ENCODE data around the gene CREB3L2. TPM values are rescaled to one million over a fixed set of nuclear protein-coding genes. Genes with fewer than 3 reads are reported as not detected.

The CREB3L2 gene
- total and polyA plus RNA-seq, 4 experiments from 2014 or later, result 6.8 to 41.3 (median 28.3) TPM

DNA sequence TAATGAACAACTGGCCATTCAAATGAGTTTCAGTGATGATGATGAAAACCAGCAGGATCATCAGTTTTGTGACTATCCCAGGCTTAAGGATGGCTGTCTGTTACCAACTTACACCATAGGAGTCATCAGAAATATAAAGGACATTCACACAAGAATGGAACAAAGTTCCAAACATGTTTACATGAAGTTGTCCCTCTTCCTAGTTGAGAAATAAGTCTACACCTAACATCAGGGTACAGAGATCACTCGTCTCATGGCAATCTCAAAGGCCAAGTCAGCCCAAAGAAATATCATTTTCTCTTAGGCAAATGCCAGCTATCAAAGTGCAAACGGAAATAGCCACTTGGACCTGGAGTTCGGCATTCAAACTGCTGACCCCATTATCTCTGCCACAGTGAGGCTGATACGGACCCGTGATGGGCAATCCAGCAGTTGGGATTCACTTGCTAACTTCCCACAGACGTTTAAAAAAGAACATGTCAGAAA, 53.0 kb downstream of the CREB3L2 start:
- peaks cover 12 to 48% (median 30%) of the 10 kb centered on the region in 4 donors for H3K4me1 Mint-ChIP-seq
- no peak overlapping the region for H3K4me3 Mint-ChIP-seq
- DNase-seq, result no peak
- H3K36me3 Mint-ChIP-seq, result peaks cover 3 to 8% of the 10 kb centered on the region in 2 donors
- POLR2A ChIA-PET (ENCODE audit: partially characterized antibody), result no interaction called here
- CTCF ChIA-PET (ENCODE audit: partially characterized antibody), result no interaction called here
- H3K27ac ChIP-seq (ENCODE audit: low read depth, low read length), result no peak overlapping the region
- no peaks in the 10 kb centered on the region for H3K36me3 ChIP-seq (ENCODE audit: insufficient read depth, low read length)
- no peaks in the 10 kb centered on the region for H3K27me3 ChIP-seq (ENCODE audit: insufficient read depth, low read length)
- no peaks in the 10 kb centered on the region for H3K27me3 Mint-ChIP-seq
- peaks cover 10% of the 10 kb centered on the region for H3K4me1 ChIP-seq (ENCODE audit: insufficient read depth, low read length)
- no peaks in the 10 kb centered on the region for H3K9me3 Mint-ChIP-seq
- no peak overlapping the region for H3K4me3 ChIP-seq (ENCODE audit: low read length in 2 of 2)
- H3K9me3 ChIP-seq (ENCODE audit: control insufficient read depth in 1 of 2, low read length in 2 of 2), result no peaks in the 10 kb centered on the region
- intact Hi-C loops (cut with micrococcal nuclease), result no loop called here
- H3K27ac Mint-ChIP-seq, result no peak overlapping the region

DNA sequence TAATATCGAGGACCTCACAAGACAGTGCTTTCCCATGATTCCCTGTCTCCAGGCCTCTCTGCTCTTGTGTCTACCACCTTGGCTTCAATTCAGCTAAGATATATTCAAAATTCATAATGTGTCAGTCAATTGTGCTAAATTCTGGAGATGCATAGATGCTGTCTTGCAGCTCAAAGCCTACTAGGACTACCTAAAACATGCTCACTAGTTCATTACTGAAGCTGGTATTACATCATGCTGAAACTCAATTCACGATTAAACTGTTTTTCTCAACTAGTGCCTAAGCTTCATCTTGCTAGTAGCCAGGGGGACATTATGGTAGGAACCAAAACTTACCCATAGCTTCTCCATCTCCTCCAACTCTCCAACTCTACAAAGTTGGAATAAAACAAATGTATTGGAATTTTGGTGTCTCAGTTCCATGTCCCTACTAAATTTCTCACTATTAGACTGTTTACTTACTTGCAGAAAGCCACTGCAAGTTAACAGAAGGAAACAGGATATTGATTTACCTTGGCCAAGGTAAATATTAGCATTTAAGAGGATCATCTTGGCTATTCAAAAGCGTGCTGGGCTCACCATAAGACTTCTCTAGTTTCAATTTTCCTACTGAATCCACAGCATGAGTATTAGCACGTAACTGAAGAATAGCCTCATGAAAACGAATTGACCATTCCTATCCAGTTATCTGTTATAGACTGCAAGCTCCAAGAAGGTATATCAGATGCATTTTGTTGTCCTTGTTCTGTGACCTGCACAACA, 53.6 kb downstream of the CREB3L2 start:
- Histone ChIP-seq H3K4me3 (ENCODE audit: low read length in 2 of 2) (no peak overlapping the region), H3K27ac (ENCODE audit: low read depth, low read length) (no peak overlapping the region), H3K4me1 (ENCODE audit: insufficient read depth, low read length) (peaks cover 10% of the 10 kb centered on the region), H3K9me3 (ENCODE audit: control insufficient read depth in 1 of 2, low read length in 2 of 2) (no peaks in the 10 kb centered on the region), H3K27me3 (ENCODE audit: insufficient read depth, low read length) (no peaks in the 10 kb centered on the region), H3K36me3 (ENCODE audit: insufficient read depth, low read length) (no peaks in the 10 kb centered on the region)
- ChIA-PET CTCF (ENCODE audit: partially characterized antibody) (interaction anchor here (1.0 kb wide), 1 partner anchor 51 kb away, joined by 3 read pairs; no protein-coding TSS in a partner anchor), POLR2A (ENCODE audit: partially characterized antibody) (no interaction called here)
- intact Hi-C loops (cut with micrococcal nuclease), result no loop called here
- peaks cover 12 to 45% (median 28%) of the 10 kb centered on the region in 4 donors for H3K4me1 Mint-ChIP-seq
- no peak for DNase-seq
- H3K9me3 Mint-ChIP-seq, result no peaks in the 10 kb centered on the region
- H3K27me3 Mint-ChIP-seq, result no peaks in the 10 kb centered on the region
- H3K36me3 Mint-ChIP-seq, result peaks cover 3 to 6% of the 10 kb centered on the region in 2 donors
- H3K27ac Mint-ChIP-seq, result peak overlapping the region in 2 of 7 donors; percentile 19 to 37
- no peak overlapping the region for H3K4me3 Mint-ChIP-seq

DNA sequence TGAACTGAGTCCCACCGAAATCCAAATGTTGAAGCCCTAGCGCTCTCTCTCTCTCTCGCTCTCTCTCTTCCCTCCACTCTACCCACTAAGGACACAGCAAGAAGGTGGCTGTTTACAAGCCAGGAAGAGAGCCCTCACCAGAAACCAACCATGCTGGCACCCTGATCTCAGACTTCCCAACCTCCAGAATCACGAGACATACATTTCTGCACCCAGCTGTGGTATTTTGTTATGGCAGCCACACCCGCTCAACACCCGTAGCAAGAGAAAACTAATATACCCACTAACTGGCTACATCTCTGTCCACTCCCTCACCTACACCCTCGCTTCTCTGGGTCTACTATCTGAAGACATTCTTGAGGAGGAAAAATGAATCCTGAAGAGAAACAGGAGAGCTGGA, 54.8 kb downstream of the CREB3L2 start:
- Mint-ChIP-seq H3K27ac (peak overlapping the region in 1 of 7 donors; percentile 53), H3K36me3 (peaks cover 3 to 4% of the 10 kb centered on the region in 2 donors)

DNA sequence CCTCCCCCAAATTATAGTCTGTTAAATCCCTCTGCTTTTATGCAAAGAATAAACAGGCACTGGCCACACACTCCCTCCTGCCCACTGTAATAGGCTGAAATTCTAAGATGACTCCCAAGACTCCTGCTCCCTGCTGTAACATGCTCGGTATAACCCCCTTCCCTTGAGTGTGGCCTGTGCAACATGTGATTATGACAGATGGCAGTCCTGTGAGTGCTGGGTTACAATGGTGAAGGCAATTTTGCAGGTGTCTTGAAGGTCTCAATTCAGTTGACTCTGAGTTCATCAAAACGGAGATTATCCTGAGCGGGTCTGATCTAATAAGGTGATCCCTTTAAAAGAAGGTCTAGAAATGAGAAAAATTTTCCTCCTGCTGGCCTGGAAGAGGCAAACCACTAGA, 55.9 kb downstream of the CREB3L2 start:
- Histone ChIP-seq H3K9me3 (ENCODE audit: control insufficient read depth in 1 of 2, low read length in 2 of 2) (no peaks in the 10 kb centered on the region), H3K4me3 (ENCODE audit: low read length in 2 of 2) (no peak overlapping the region), H3K27me3 (ENCODE audit: insufficient read depth, low read length) (no peaks in the 10 kb centered on the region), H3K4me1 (ENCODE audit: insufficient read depth, low read length) (peaks cover 10% of the 10 kb centered on the region), H3K27ac (ENCODE audit: low read depth, low read length) (no peak overlapping the region), H3K36me3 (ENCODE audit: insufficient read depth, low read length) (no peaks in the 10 kb centered on the region)
- ChIA-PET CTCF (ENCODE audit: partially characterized antibody) (interaction anchor here (0.7 kb wide), 1 partner anchor 57 kb away, joined by 3 read pairs; no protein-coding TSS in a partner anchor), POLR2A (ENCODE audit: partially characterized antibody) (interaction anchor here (1.1 kb wide), 1 partner anchor 55 kb away, joined by 3 read pairs; no protein-coding TSS in a partner anchor)
- H3K4me1 Mint-ChIP-seq, result peaks cover 11 to 31% (median 19%) of the 10 kb centered on the region in 4 donors
- no peak overlapping the region for H3K27ac Mint-ChIP-seq
- no peak overlapping the region for H3K4me3 Mint-ChIP-seq
- no peak for DNase-seq
- intact Hi-C loops (cut with micrococcal nuclease), result no loop called here
- no peaks in the 10 kb centered on the region for H3K9me3 Mint-ChIP-seq
- H3K27me3 Mint-ChIP-seq, result no peaks in the 10 kb centered on the region
- H3K36me3 Mint-ChIP-seq, result peaks cover 3 to 8% of the 10 kb centered on the region in 2 donors

More for the DNA sequence above, 54.8 kb downstream of the CREB3L2 start:
- POLR2A ChIA-PET (ENCODE audit: partially characterized antibody), result interaction anchor here (1.1 kb wide), 1 partner anchor 54 kb away, joined by 3 read pairs; no protein-coding TSS in a partner anchor
- no peak overlapping the region for H3K4me3 ChIP-seq (ENCODE audit: low read length in 2 of 2)
- no peak overlapping the region for H3K27ac ChIP-seq (ENCODE audit: low read depth, low read length)
- H3K36me3 ChIP-seq (ENCODE audit: insufficient read depth, low read length), result no peaks in the 10 kb centered on the region
- H3K4me3 Mint-ChIP-seq, result no peak overlapping the region
- H3K27me3 ChIP-seq (ENCODE audit: insufficient read depth, low read length), result no peaks in the 10 kb centered on the region
- intact Hi-C loops (cut with micrococcal nuclease), result no loop called here
- H3K4me1 Mint-ChIP-seq, result peaks cover 11 to 37% (median 23%) of the 10 kb centered on the region in 4 donors
- H3K9me3 Mint-ChIP-seq, result no peaks in the 10 kb centered on the region
- H3K4me1 ChIP-seq (ENCODE audit: insufficient read depth, low read length), result peaks cover 10% of the 10 kb centered on the region
- no peak for DNase-seq
- H3K9me3 ChIP-seq (ENCODE audit: control insufficient read depth in 1 of 2, low read length in 2 of 2), result no peaks in the 10 kb centered on the region
- CTCF ChIA-PET (ENCODE audit: partially characterized antibody), result no interaction called here
- no peaks in the 10 kb centered on the region for H3K27me3 Mint-ChIP-seq

DNA sequence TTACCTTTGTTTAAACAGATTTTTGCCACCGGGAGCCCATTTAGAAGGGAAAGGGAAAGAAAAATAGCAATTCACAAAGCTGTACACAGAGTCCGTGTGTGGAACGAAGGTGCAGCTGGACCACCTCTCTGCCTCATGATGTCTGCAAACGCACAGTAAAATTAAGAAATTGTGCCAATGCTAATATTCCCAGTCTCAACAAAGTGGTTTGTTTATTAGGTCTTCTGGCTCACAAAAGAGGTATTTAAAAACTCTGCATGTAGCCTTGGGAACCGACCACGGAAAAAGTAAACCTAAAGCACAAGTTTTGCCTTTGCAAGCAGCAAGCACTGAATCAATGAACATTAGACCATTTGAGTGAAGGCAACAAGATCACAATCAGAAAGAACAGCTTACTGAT, 57.7 kb downstream of the CREB3L2 start:
- Histone ChIP-seq H3K4me3 (ENCODE audit: low read length in 2 of 2) (no peak overlapping the region), H3K9me3 (ENCODE audit: control insufficient read depth in 1 of 2, low read length in 2 of 2) (no peaks in the 10 kb centered on the region), H3K36me3 (ENCODE audit: insufficient read depth, low read length) (no peaks in the 10 kb centered on the region), H3K27me3 (ENCODE audit: insufficient read depth, low read length) (no peaks in the 10 kb centered on the region), H3K27ac (ENCODE audit: low read depth, low read length) (no peak overlapping the region), H3K4me1 (ENCODE audit: insufficient read depth, low read length) (no peaks in the 10 kb centered on the region)
- H3K4me3 Mint-ChIP-seq, result no peak overlapping the region
- no peaks in the 10 kb centered on the region for H3K27me3 Mint-ChIP-seq
- ChIA-PET CTCF (ENCODE audit: partially characterized antibody) (interaction anchor here (1.0 to 1.3 kb wide), 2 partner anchors 40 to 59 kb away, joined by 3 read pairs; no protein-coding TSS in a partner anchor), POLR2A (ENCODE audit: partially characterized antibody) (no interaction called here)
- peaks cover 5 to 14% (median 9%) of the 10 kb centered on the region in 4 donors for H3K4me1 Mint-ChIP-seq
- intact Hi-C loops (cut with micrococcal nuclease), result no loop called here
- peaks cover 3 to 4% of the 10 kb centered on the region in 2 donors for H3K36me3 Mint-ChIP-seq
- no peak for DNase-seq
- H3K27ac Mint-ChIP-seq, result peak overlapping the region in 1 of 7 donors; percentile 9
- H3K9me3 Mint-ChIP-seq, result no peaks in the 10 kb centered on the region

DNA sequence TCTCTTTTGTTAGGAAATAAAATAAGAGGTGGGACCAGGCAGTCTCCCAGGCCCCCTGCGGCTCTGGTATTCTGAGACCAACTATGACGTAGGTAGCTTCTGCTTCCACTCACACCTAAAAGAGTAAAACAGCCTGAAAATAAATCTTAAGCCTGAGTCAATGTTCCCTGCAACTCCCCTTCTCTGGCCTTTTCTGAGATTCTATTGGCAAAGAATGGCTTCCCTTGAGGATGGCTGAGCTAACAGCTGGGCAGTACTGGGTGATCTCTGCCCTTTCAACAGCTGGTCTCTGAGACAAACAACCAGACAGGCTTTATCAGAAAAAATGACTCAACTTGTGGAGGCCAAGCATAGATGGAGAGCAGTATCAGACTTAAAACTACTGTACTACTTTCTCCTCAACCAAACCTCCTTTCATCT, 58.7 kb downstream of the CREB3L2 start:
- no peak for DNase-seq
- peaks cover 5 to 17% (median 10%) of the 10 kb centered on the region in 4 donors for H3K4me1 Mint-ChIP-seq
- no peaks in the 10 kb centered on the region for H3K27me3 Mint-ChIP-seq
- CTCF ChIA-PET (ENCODE audit: partially characterized antibody), result interaction anchor here (1.0 to 1.1 kb wide), 2 partner anchors 41 to 60 kb away, joined by 3 read pairs; no protein-coding TSS in a partner anchor
- peaks cover 3 to 4% of the 10 kb centered on the region in 2 donors for H3K36me3 Mint-ChIP-seq
- Histone ChIP-seq H3K9me3 (ENCODE audit: control insufficient read depth in 1 of 2, low read length in 2 of 2) (no peaks in the 10 kb centered on the region), H3K4me1 (ENCODE audit: insufficient read depth, low read length) (no peaks in the 10 kb centered on the region), H3K4me3 (ENCODE audit: low read length in 2 of 2) (no peak overlapping the region), H3K36me3 (ENCODE audit: insufficient read depth, low read length) (no peaks in the 10 kb centered on the region), H3K27ac (ENCODE audit: low read depth, low read length) (no peak overlapping the region), H3K27me3 (ENCODE audit: insufficient read depth, low read length) (no peaks in the 10 kb centered on the region)
- H3K4me3 Mint-ChIP-seq, result no peak overlapping the region
- no peaks in the 10 kb centered on the region for H3K9me3 Mint-ChIP-seq
- POLR2A ChIA-PET (ENCODE audit: partially characterized antibody), result no interaction called here
- H3K27ac Mint-ChIP-seq, result peak overlapping the region in 2 of 7 donors; percentile 28 to 31
- intact Hi-C loops (cut with micrococcal nuclease), result no loop called here

DNA sequence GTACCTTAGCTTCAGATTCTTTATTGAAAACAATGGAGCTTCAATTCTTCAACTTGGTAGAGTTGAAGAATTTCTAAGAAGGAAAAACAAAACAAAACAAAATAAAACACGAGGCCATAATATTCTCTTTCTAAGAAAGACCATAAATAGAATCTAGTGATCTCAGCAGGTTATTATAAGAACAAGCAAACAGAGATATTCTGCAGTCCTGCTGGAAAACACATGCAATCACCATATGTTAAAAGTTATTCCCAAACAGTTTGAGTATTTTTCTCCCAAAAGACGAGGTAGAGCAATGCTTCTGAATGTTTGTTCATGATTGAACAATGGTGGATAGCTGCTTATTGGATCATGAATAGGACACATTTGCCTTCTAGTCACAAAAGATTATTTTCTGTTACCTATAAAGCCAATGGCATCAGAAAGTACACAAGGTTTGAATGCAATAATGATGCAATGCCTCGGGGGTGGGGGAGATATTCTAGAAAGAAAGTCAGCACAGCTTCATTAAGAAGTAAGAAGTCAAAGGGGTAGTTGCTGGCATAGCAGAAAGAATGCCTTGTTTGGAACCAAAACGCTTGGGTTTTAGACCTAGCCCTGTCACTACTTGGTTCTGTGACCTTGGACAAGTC, 59.3 kb downstream of the CREB3L2 start:
- no peak overlapping the region for H3K4me3 Mint-ChIP-seq
- Histone ChIP-seq H3K27ac (ENCODE audit: low read depth, low read length) (no peak overlapping the region), H3K9me3 (ENCODE audit: control insufficient read depth in 1 of 2, low read length in 2 of 2) (no peaks in the 10 kb centered on the region), H3K27me3 (ENCODE audit: insufficient read depth, low read length) (no peaks in the 10 kb centered on the region), H3K36me3 (ENCODE audit: insufficient read depth, low read length) (no peaks in the 10 kb centered on the region), H3K4me1 (ENCODE audit: insufficient read depth, low read length) (no peaks in the 10 kb centered on the region), H3K4me3 (ENCODE audit: low read length in 2 of 2) (no peak overlapping the region)
- H3K9me3 Mint-ChIP-seq, result no peaks in the 10 kb centered on the region
- no peaks in the 10 kb centered on the region for H3K27me3 Mint-ChIP-seq
- DNase-seq, result no peak
- intact Hi-C loops (cut with micrococcal nuclease), result no loop called here
- peak overlapping the region; percentile 7 to 63 (median 39) for H3K27ac Mint-ChIP-seq
- H3K36me3 Mint-ChIP-seq, result peaks cover 3 to 4% of the 10 kb centered on the region in 2 donors
- ChIA-PET POLR2A (ENCODE audit: partially characterized antibody) (no interaction called here), CTCF (ENCODE audit: partially characterized antibody) (interaction anchor here (1.1 to 2.1 kb wide), 3 partner anchors 14 to 60 kb away, joined by 3 to 6 read pairs (median 3); partner anchors contain the start of gene CREB3L2)
- H3K4me1 Mint-ChIP-seq, result peaks cover 1 to 12% (median 6%) of the 10 kb centered on the region in 4 donors
